ENCODE data around the gene RPS3. TPM values are rescaled to one million over a fixed set of nuclear protein-coding genes. Genes with fewer than 3 reads are reported as not detected.
A peak's percentile ranks its signal among the peaks of the same experiment; 100 is the strongest.

The RPS3 gene
- total and polyA plus RNA-seq, 2 donors (not counting 1 experiment from before 2014, with no cell fraction given): 1,593 to 3,359 TPM

GRCh38 chr11:75369560-75370255 is 29.6 kb upstream of the RPS3 start:
- Histone ChIP-seq H3K27me3 (ENCODE audit: control insufficient read depth, insufficient read depth, low read length) (peaks cover 3% of the 10 kb centered on the region), H3K9ac (ENCODE audit: insufficient read depth, low read length) (no peak overlapping the region), H3K36me3 (ENCODE audit: control insufficient read depth, insufficient read depth, low read length) (no peaks in the 10 kb centered on the region), H3K4me1 (ENCODE audit: control insufficient read depth, extremely low read depth, insufficient read depth, low read length) (no peaks in the 10 kb centered on the region), H3K4me3 (replicated peaks in 1 of 4; ENCODE audit: control extremely low read depth in 1 of 4, insufficient read depth in 1 of 4, low read depth in 3 of 4, low read length in 4 of 4) (no peak overlapping the region), H3K4me2 (ENCODE audit: extremely low read depth, insufficient read depth, low read length) (no peak overlapping the region), H2AFZ (ENCODE audit: low read length) (no peak overlapping the region), H3K9me3 (ENCODE audit: control insufficient read depth, insufficient read depth, low read depth, low read length) (no peaks in the 10 kb centered on the region), H4K20me1 (ENCODE audit: control insufficient read depth, extremely low read depth, insufficient read depth, low read length) (no peaks in the 10 kb centered on the region), H3K27ac (ENCODE audit: insufficient read depth, low read length) (no peak overlapping the region), H3K79me2 (ENCODE audit: control insufficient read depth, insufficient read depth, low read length) (no peaks in the 10 kb centered on the region)
- DNase-seq (ENCODE audit: low read depth in 2 of 2): no peak
- no peak for TF ChIP-seq EZH2 (IDR thresholded peaks at IDR 0.05; ENCODE audit: low read length, missing control alignments)
- TF ChIP-seq CTCF (conservative IDR thresholded peaks at IDR 0.05 in 1 of 2, IDR thresholded peaks at IDR 0.05 in 1 of 2; ENCODE audit: low read depth in 1 of 2, low read length in 2 of 2): no peak

- no peak for TF ChIP-seq EZH2 (IDR thresholded peaks at IDR 0.05; ENCODE audit: low read length, missing control alignments)
- no peak for TF ChIP-seq CTCF (conservative IDR thresholded peaks at IDR 0.05 in 1 of 2, IDR thresholded peaks at IDR 0.05 in 1 of 2; ENCODE audit: low read depth in 1 of 2, low read length in 2 of 2)
- Histone ChIP-seq H3K4me1 (ENCODE audit: control insufficient read depth, extremely low read depth, insufficient read depth, low read length) (no peaks in the 10 kb centered on the region), H3K9me3 (ENCODE audit: control insufficient read depth, insufficient read depth, low read depth, low read length) (no peaks in the 10 kb centered on the region), H4K20me1 (ENCODE audit: control insufficient read depth, extremely low read depth, insufficient read depth, low read length) (no peaks in the 10 kb centered on the region), H3K27ac (ENCODE audit: insufficient read depth, low read length) (no peak overlapping the region), H2AFZ (ENCODE audit: low read length) (no peak overlapping the region), H3K27me3 (ENCODE audit: control insufficient read depth, insufficient read depth, low read length) (peaks cover 3% of the 10 kb centered on the region), H3K4me3 (replicated peaks in 1 of 4; ENCODE audit: control extremely low read depth in 1 of 4, insufficient read depth in 1 of 4, low read depth in 3 of 4, low read length in 4 of 4) (no peak overlapping the region), H3K9ac (ENCODE audit: insufficient read depth, low read length) (no peak overlapping the region), H3K4me2 (ENCODE audit: extremely low read depth, insufficient read depth, low read length) (peak overlapping the region; percentile 26), H3K36me3 (ENCODE audit: control insufficient read depth, insufficient read depth, low read length) (no peaks in the 10 kb centered on the region), H3K79me2 (ENCODE audit: control insufficient read depth, insufficient read depth, low read length) (no peaks in the 10 kb centered on the region)
- DNase-seq (ENCODE audit: low read depth in 2 of 2): peak in 1 of 2 donors; percentile 66
Observed at GRCh38 chr11:75371949-75372876, 27.1 kb upstream of the RPS3 start.

GRCh38 chr11:75373201-75373600 is 26.1 kb upstream of the RPS3 start:
- DNase-seq (ENCODE audit: low read depth in 2 of 2): no peak
- no peaks in the 10 kb centered on the region for H4K20me1 ChIP-seq (ENCODE audit: control insufficient read depth, extremely low read depth, insufficient read depth, low read length)
- no peaks in the 10 kb centered on the region for H3K4me1 ChIP-seq (ENCODE audit: control insufficient read depth, extremely low read depth, insufficient read depth, low read length)
- no peak overlapping the region for H3K4me2 ChIP-seq (ENCODE audit: extremely low read depth, insufficient read depth, low read length)
- no peaks in the 10 kb centered on the region for H3K36me3 ChIP-seq (ENCODE audit: control insufficient read depth, insufficient read depth, low read length)
- no peak overlapping the region for H3K4me3 ChIP-seq (replicated peaks in 1 of 4; ENCODE audit: control extremely low read depth in 1 of 4, insufficient read depth in 1 of 4, low read depth in 3 of 4, low read length in 4 of 4)
- H3K9ac ChIP-seq (ENCODE audit: insufficient read depth, low read length): no peak overlapping the region
- TF ChIP-seq CTCF (conservative IDR thresholded peaks at IDR 0.05 in 1 of 2, IDR thresholded peaks at IDR 0.05 in 1 of 2; ENCODE audit: low read depth in 1 of 2, low read length in 2 of 2) (no peak), EZH2 (IDR thresholded peaks at IDR 0.05; ENCODE audit: low read length, missing control alignments) (no peak)
- no peak overlapping the region for H2AFZ ChIP-seq (ENCODE audit: low read length)
- no peaks in the 10 kb centered on the region for H3K9me3 ChIP-seq (ENCODE audit: control insufficient read depth, insufficient read depth, low read depth, low read length)
- no peaks in the 10 kb centered on the region for H3K79me2 ChIP-seq (ENCODE audit: control insufficient read depth, insufficient read depth, low read length)
- H3K27me3 ChIP-seq (ENCODE audit: control insufficient read depth, insufficient read depth, low read length): peaks cover 3% of the 10 kb centered on the region
- H3K27ac ChIP-seq (ENCODE audit: insufficient read depth, low read length): no peak overlapping the region
